Testis (tissue), 3 donors: ENCODE results near the gene KCNRG. TPM values are rescaled to one million over a fixed set of nuclear protein-coding genes. Genes with fewer than 3 reads are reported as not detected.

Experiments used
- DNase-seq: peaks from one replicate; pipeline ENCODE4 v3.0.0-alpha.2; 2019
- H3K27ac ChIP-seq, 2 donors: fragments of 200-600 bp; sonication (generic); one replicate each; pipeline ENCODE4 v1.5.1; 2019
- H3K27me3 ChIP-seq: fragments of 200-600 bp; sonication (generic); one replicate; pipeline ENCODE4 v1.5.1; 2019
- H3K36me3 ChIP-seq: fragments of 200-600 bp; sonication (generic); one replicate; pipeline ENCODE4 v1.5.1; 2017; ENCODE audit warnings: low read depth; ENCODE audit errors: missing control alignments
- H3K4me1 ChIP-seq: fragments of 200-600 bp; sonication (generic); one replicate; pipeline ENCODE4 v1.5.1; 2019
- H3K4me3 ChIP-seq, 2 donors: fragments of 200-600 bp; sonication (generic); one replicate each; pipeline ENCODE4 v1.5.1; 2017 to 2019
- H3K9me3 ChIP-seq: fragments of 200-600 bp; sonication (generic); one replicate; pipeline ENCODE4 v1.5.1; 2017
- CTCF ChIP-seq, 3 experiments: fragments of 450-650 bp in 2 of 3; fragments of 200-600 bp in 1 of 3; sonication (generic) in 1 of 3; IDR thresholded peaks; one replicate each; pipeline ENCODE4 v1.5.1; 2016 to 2019; ENCODE audit warnings: antibody characterized with exemption in 3 of 3, mild to moderate bottlenecking in 2 of 3, moderate library complexity in 1 of 3
- POLR2A ChIP-seq: fragments of 450-650 bp; IDR thresholded peaks from one replicate; pipeline ENCODE4 v1.6.1; 2017; ENCODE audit warnings: antibody characterized with exemption, mild to moderate bottlenecking, moderate library complexity
- WGBS, 2 donors: methylation state at CpG; one replicate each; pipeline ENCODE4 v1.1.5; 2018; 5-methylcytosine and 5-hydroxymethylcytosine counted together
- intact Hi-C: fragments of 100-400 bp; cut with DNase I; formaldehyde crosslinking; loops from one replicate; pipeline ENCODE4 v1.15.1; 2023; ENCODE audit warnings: low total_unique reads
- microRNA counts, 2 donors: library from miRNA; unstranded; fragments of <30 nt; microRNA quantifications; one replicate each; lab custom pipeline; 2016
- microRNA-seq, 2 donors: library from miRNA; unstranded; fragments of <30 nt; microRNA quantifications; one replicate each; pipeline ENCODE4, GENCODE V29; 2016; ENCODE audit warnings: borderline number of aligned reads in 2 of 2, borderline replicate concordance in 1 of 2
- polyA plus RNA-seq: library from polyadenylated mRNA; stranded (reverse); fragments of 350-450 nt; fragmentation: Illumina TruSeq; extraction: RNeasy Lipid Tissue Mini Kit (QIAGEN cat#74804); gene quantifications from one replicate; pipeline ENCODE4 v1.2.3, GENCODE V29; 2014; ENCODE audit warnings: low read depth, low replicate concordance; ENCODE audit not compliant: insufficient read depth
- small RNA-seq, 2 donors: library from RNA; depleted of rRNA; stranded (forward); fragments of <200 nt; gene quantifications; one replicate each; pipeline ENCODE3, GENCODE V24; 2016
- total RNA-seq, 2 donors: library from RNA; depleted of rRNA; stranded (reverse); fragments of >200 nt; gene quantifications; one replicate each; pipeline ENCODE4 v1.2.3, GENCODE V29; 2016

KCNRG gene
- total and polyA plus RNA-seq, 3 donors from 2014 or later, result 1.1 to 3.1 (median 2.9) TPM

- no peaks in the 10 kb centered on the region for H3K27me3 ChIP-seq
- no peak for DNase-seq
- H3K27ac ChIP-seq, result no peak overlapping the region
- no peaks in the 10 kb centered on the region for H3K4me1 ChIP-seq
- no peaks in the 10 kb centered on the region for H3K36me3 ChIP-seq
- no peaks in the 10 kb centered on the region for H3K9me3 ChIP-seq
- intact Hi-C loops, result no loop called here
- TF ChIP-seq CTCF (IDR thresholded peaks at IDR 0.05) (no peak), POLR2A (no peak)
- no peak overlapping the region for H3K4me3 ChIP-seq
- 69 to 88% methylated on average over 1 of the region's 1 CpG for WGBS, 2 donors
Observed at GRCh38 chr13:50065712-50066111, 50.5 kb downstream of the KCNRG start.

DNA sequence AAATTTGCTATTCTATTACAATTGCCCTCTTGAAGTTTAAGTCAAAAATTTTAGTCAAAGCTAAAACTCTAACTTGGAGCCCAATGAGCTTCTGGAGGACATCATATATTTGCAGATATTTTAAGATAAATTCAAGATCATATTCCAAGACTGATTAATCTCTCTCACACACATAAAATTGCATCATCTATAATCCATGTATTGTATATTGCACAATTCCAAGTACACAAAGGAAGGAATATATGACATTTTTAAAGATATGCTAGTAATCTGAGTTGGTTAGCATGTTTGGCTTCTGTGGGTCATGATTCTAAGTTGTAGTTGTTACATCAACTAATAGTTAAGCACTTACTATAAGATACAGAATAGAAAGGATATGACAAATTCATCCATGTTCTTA, 53.3 kb downstream of the KCNRG start:
- Histone ChIP-seq H3K27ac (no peak overlapping the region), H3K4me3 (no peak overlapping the region), H3K9me3 (no peaks in the 10 kb centered on the region), H3K36me3 (no peaks in the 10 kb centered on the region), H3K4me1 (peaks cover 3% of the 10 kb centered on the region), H3K27me3 (no peaks in the 10 kb centered on the region)
- no peak for DNase-seq
- TF ChIP-seq POLR2A (no peak), CTCF (IDR thresholded peaks at IDR 0.05) (no peak)
- intact Hi-C loops, result no loop called here

DNA sequence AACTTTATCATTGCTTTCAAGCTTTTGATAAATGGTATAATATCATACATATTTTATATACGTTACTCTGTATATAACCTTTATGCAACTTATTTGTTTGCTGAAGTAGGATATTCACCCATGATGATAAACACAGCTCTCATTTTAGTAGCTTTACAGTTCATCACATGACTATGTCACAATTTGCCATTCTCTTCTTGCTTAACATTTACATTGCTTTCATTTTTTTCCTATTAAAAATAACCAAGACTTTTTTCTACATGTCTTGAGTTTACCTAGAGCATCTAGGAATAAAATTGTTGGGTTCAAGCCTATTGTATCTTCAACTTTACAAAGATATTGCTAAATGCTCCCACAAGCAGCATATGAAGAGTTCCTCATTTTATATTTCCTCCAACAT, 54.0 kb downstream of the KCNRG start:
- intact Hi-C loops, result no loop called here
- WGBS, 2 donors, result 92 to 93% methylated on average over 1 of the region's 1 CpG
- TF ChIP-seq CTCF (IDR thresholded peaks at IDR 0.05), result no peak
- TF ChIP-seq POLR2A, result no peak
- Histone ChIP-seq H3K4me1 (peaks cover 3% of the 10 kb centered on the region), H3K27me3 (no peaks in the 10 kb centered on the region), H3K4me3 (no peak overlapping the region), H3K36me3 (no peaks in the 10 kb centered on the region), H3K9me3 (no peaks in the 10 kb centered on the region), H3K27ac (no peak overlapping the region)
- no peak for DNase-seq

DNA sequence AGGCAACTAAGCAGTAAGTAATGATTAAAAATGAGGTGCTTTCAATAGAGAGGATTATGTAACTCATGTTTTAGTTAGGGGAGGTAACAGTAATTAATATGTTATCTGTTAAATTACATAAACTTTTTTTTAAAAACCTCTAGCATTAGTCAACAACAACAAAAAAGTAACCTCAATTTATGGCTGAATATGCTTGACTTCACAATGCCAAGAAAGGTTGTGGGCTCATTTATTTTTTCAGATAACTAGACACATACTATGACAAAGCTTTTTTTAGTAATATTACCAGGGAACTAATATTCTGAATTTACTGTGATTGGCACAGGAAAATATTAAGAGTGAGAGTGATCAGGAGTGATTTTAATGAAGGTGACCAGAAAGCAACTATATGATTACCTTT, 54.9 kb downstream of the KCNRG start:
- no peak overlapping the region for H3K27ac ChIP-seq
- no peaks in the 10 kb centered on the region for H3K36me3 ChIP-seq
- no peaks in the 10 kb centered on the region for H3K27me3 ChIP-seq
- no peaks in the 10 kb centered on the region for H3K9me3 ChIP-seq
- H3K4me1 ChIP-seq, result peaks cover 3% of the 10 kb centered on the region
- DNase-seq, result no peak
- no peak for TF ChIP-seq POLR2A
- no peak for TF ChIP-seq CTCF (IDR thresholded peaks at IDR 0.05)
- intact Hi-C loops, result no loop called here
- H3K4me3 ChIP-seq, result no peak overlapping the region

MicroRNAs within 50 kb of the gene (microRNA counts, 767-probe panel; counts per million panel counts)
- microRNA hsa-miR-15a-5p (lab: Ali Mortazavi, UCI) (7,176 to 8,170 counts per million in 2 donors), microRNA hsa-miR-16-5p (lab: Ali Mortazavi, UCI) (9,098 to 9,508 counts per million in 2 donors)

Small RNA genes within 50 kb of the gene (microRNA-seq; reads per million reads assigned to microRNA genes)
- gene MIR15A (1,550 to 1,591 reads per million in 2 donors), gene MIR16-1 (838 to 1,102 reads per million in 2 donors), gene MIR3613 (6.3 to 6.9 reads per million in 2 donors)

Small RNA genes within 50 kb of the gene (small RNA-seq; reads per million reads assigned to genes)
- gene MIR16-1, result 0 to 0.27 reads per million in 2 donors
- 0.27 to 0.28 reads per million in 2 donors for gene MIR3613
- gene RF02105, result 0 reads per million in 2 donors
- 0 reads per million in 2 donors for gene RF02106
- gene RF02107, result 0 reads per million in 2 donors
- gene RF02108, result 0 reads per million in 2 donors

Other genes starting within 250 kb of the KCNRG start
- 10 to 100 TPM; 39.4 to 51.3 TPM for gene KPNA3, start 222.8 kb upstream of the KCNRG start, total RNA-seq
- gene KPNA3, start 222.8 kb upstream of the KCNRG start, polyA plus RNA-seq, result 46.5 TPM
- 10 to 100 TPM in 1 of 2 donors, 1 to 10 TPM in 1; 9.8 to 10.3 TPM for gene SPRYD7, start 79.1 kb upstream of the KCNRG start, total RNA-seq
- 20.7 TPM for gene SPRYD7, start 79.1 kb upstream of the KCNRG start, polyA plus RNA-seq
- 10 to 100 TPM; 43.1 to 48.6 TPM for gene TRIM13, start 18.4 kb upstream of the KCNRG start, total RNA-seq
- gene TRIM13, start 18.4 kb upstream of the KCNRG start, polyA plus RNA-seq, result 163 TPM